ENCODE measurements around the gene RSPH9.

Gene RSPH9

GRCh38 chr6:43714311-43715055 lies 69.6 kb downstream of the RSPH9 start:
- DNase-seq = no peak

DNA sequence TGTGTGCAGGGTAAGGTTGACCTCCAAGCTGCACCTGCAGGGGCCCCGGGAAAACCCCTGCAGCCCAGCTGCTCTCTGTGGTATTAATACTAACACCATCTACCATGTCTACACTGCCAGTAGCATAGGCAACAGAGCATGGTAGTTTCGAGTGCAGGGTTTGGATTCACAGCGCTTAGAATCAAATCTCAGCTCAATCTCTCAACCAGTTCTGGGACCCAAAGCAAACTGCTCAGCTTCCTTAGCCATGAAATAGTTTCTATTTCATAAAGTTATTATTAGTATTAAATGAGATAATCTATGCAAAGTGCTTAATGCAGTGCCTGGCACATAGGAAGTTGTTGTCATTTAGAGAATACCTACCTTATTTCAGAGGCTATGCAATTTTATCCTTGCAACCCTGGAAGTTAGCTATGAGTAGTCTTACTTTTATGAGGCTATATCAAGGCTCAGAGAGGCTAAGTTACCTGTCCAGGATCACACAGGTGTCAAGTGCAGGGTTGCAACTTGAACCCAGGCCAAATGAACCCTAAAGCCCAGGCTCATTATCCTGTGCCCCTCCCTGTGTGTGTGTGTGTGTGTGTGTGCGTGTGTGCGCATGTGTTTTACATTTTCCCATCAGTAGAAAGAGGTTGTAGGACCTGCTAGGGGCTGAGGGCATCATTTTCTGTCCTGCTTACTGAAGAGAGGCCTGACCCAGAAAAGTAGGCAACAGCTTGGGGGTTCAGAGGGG lies 70.4 kb downstream of the RSPH9 start:
- DNase-seq = no peak

- DNase-seq = no peak
These were observed 71.3 kb downstream of the RSPH9 start for GRCh38 chr6:43716099-43716498.

DNA sequence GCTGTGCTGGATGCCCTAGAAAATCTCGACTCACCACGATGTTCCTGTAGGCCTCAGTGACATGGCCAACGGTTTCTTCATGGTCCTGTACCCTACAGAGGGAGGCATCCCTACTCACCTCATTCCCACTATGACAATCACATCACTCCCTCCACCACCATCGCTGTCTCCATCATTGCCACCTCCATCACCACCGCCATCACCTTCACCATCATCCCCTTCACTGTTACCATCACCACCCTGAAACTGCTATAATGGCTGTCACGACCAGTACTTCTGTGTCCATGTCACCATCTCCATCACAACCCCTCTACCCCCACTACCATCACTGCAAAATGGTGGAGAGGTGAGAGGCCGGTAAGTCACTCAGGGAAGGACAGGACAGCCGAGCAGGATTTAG lies 72.6 kb downstream of the RSPH9 start:
- no peak for DNase-seq

DNA sequence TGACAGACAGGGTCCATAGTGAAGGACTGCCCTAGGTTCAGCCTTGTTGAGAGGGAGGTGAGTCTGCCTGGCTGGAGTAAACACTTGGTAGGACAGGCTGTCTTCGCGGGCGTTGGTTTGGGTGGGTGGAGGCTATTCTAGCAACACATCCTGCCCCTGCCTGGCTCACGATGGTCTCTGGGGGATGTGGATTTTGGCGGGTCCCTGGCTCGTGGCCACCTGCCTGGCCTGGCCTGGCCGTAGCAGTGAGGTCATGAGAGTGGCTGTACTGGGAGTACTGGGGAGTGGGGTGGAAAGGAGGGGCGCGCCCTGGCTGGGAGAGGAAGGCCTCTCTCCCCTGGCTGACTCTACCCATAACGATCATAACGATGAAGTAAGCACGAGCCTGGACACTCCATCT lies 73.0 kb downstream of the RSPH9 start:
- no peak for DNase-seq

DNA sequence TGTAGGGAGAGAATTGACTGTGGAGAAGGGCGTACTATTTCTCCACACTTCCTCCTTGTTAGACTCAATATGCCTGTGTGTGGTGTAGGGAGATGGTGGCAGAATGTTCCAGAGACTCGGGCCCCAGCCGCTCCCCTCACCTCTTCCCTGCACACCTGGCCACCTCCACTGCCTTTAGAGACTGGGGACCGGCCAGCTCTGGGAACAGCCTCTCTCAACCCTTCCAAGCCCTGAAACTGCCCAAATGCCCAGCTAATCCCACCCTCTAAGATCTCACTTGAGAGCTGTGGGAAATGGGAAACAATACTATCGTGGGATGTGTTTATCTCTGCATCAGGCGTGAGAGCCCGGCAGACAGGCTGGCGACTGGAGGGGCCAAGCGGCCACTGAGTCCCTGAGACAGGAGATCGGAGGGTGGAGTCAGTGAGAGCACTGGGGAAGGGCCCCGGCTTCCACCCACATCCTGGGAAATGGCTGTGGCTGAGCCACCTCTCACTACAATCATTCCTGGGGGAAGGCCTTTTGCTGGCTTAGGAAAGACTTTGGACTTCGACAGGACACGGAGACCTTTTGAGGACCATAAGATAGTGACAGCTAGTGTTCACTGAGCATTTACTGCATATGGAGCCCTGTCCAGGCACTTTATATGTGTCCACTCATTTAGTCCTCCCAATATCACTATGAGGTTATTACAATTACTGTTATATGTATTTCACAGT lies 73.7 kb downstream of the RSPH9 start:
- no peak for DNase-seq

DNA sequence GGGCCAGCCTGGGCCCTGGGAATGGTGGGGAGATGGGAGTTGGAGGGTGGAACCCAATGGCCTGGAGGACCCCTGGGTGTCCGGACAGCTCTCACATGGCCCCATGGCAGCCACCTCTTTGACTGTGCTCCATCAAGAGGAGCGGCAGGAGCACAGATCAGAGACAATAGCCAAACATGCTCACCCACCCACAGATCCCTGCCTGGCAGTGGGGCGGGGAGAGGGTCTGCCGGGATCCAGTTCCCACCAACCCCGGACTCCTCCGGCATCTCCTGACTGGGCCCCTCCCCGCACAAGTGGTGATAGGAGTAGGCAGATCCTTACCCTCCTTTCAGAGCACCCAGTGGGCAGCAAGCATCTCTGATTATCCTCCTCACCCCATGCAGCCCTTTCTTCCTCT lies 74.7 kb downstream of the RSPH9 start:
- DNase-seq = no peak

DNA sequence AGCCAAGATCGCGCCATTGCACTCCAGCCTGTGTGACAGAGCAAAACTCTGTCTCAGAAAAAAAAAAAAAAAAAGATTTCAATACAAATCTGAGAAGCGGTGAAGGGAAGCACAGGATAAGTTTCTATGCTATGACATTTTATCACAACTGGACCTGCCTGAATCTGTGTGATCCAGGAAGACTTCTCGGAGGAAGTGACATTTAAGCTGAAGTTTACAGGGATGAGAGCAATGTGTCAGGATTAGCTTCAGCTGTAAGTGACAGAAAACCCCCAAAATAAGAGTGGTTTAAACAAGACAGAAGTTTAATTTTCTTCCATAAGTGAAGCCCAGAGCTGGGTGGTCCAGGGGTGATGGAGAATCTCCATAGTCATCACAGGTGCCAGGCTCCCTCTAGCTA lies 76.2 kb downstream of the RSPH9 start:
- DNase-seq = no peak

All from activated gamma-delta T cell treated with Interleukin-2 at 50 U/mL for 16 hours (primary cell).